ENCODE results near the gene PAK5.

PAK5 gene

GRCh38 chr20:9829835-9830234, 9.0 kb downstream of the PAK5 start:
- no peak for TF ChIP-seq CTCF (IDR thresholded peaks at IDR 0.05; ENCODE audit: low read depth, low read length)
- DNase-seq (ENCODE audit: extremely low read depth, low read depth), result no peak

DNA sequence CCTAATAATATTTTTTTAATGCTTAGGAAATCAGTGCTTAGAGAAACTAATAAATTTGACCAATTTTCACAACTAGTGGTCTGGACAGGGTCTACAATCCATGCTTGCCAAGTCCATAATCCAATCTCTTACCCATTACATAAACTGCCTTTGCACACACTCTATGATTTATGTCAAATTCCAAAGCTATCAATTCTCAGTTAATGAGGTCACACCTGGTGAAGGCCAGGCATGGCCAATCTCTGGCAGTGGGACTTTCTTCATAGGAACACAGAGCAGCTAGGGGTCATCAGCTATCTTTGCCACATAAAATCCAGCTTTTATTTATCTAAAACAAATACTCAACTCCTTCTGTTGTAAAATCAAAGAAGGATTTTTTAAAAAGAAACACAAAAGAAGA, 21.2 kb downstream of the PAK5 start:
- no peak for TF ChIP-seq CTCF (IDR thresholded peaks at IDR 0.05; ENCODE audit: low read depth, low read length)
- no peak for DNase-seq (ENCODE audit: extremely low read depth, low read depth)

- TF ChIP-seq CTCF (IDR thresholded peaks at IDR 0.05; ENCODE audit: low read depth, low read length), result no peak
- DNase-seq (ENCODE audit: extremely low read depth, low read depth), result no peak
Observed at GRCh38 chr20:9815632-9816031, 23.2 kb downstream of the PAK5 start.

GRCh38 chr20:9810738-9811137, 28.1 kb downstream of the PAK5 start:
- no peak for TF ChIP-seq CTCF (IDR thresholded peaks at IDR 0.05; ENCODE audit: low read depth, low read length)
- no peak for DNase-seq (ENCODE audit: extremely low read depth, low read depth)

DNA sequence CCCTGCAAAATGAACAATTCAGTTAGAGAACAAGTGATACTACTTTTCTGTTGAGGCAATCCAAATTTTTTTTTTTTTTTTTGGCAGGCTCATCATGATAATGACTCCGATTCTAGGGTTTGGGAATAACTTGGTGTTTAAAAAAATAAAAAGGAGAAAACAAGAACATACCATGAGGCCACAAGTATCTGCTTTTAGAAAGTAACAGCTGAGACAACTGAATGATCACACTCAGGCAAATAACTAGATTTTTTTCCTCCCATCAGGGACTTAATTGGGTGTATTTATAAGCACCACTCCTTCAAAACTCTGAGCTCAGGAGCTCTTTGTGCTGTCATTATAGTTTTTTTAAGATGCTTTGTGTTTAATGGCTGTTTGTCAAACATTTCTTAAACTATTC, 29.6 kb downstream of the PAK5 start:
- no peak for TF ChIP-seq CTCF (IDR thresholded peaks at IDR 0.05; ENCODE audit: low read depth, low read length)
- DNase-seq (ENCODE audit: extremely low read depth, low read depth), result no peak

GRCh38 chr20:9808166-9808565, 30.7 kb downstream of the PAK5 start:
- no peak for TF ChIP-seq CTCF (IDR thresholded peaks at IDR 0.05; ENCODE audit: low read depth, low read length)
- DNase-seq (ENCODE audit: extremely low read depth, low read depth), result no peak

DNA sequence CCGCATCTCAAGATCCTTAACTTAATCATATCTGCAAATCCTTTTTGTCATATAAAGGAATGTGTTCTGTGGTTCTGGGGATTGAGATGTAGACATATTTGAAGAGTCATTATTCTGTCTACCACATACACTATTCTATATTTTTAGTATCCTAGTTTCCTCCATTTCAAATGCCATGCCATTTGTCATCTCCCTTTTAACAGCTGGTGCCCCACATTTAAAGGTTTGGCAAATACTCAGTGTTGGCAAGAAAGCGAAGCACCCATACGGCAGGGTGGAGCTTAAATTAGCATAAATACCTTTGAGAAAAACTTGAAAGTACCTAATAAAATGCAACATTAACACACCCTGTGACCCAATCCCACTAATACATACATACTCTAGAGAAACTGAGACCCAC, 31.7 kb downstream of the PAK5 start:
- DNase-seq (ENCODE audit: extremely low read depth, low read depth), result no peak

More for the DNA sequence above, 31.7 kb downstream of the PAK5 start:
- TF ChIP-seq CTCF (IDR thresholded peaks at IDR 0.05; ENCODE audit: low read depth, low read length), result no peak

Measured in AG09319 (cell line).